Hippocampal formation (tissue), 2 donors: ENCODE measurements around the gene CLIP2.
"Not testable (repeated sequence)": the region's sequence is repeated elsewhere in the genome, so short reads cannot be mapped to it uniquely, and the experiment has no call there.

Experiments
- DNase-seq, 2 donors: peaks; one replicate each; lab custom pipeline; 2025; lab: John Stamatoyannopoulos, UW

Gene CLIP2

GRCh38 chr7:74403521-74404387 is 114.5 kb downstream of the CLIP2 start:
- DNase-seq: no peak

DNA sequence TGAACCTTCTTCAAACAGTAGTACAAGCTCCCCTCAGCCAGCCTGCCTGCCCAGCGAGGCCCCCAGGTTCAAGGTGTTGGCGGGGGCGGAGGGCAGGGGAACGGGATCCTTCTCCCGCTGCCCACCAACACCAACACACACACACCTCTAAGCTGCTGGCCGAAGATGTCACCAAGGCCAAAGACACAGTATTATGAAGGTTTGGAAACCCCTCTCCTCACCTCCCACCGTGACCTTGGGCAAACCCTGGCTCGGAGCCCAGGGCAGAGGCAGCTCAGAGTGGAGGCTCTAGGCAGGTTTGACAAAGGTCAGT is 115.1 kb downstream of the CLIP2 start:
- DNase-seq: no peak

DNA sequence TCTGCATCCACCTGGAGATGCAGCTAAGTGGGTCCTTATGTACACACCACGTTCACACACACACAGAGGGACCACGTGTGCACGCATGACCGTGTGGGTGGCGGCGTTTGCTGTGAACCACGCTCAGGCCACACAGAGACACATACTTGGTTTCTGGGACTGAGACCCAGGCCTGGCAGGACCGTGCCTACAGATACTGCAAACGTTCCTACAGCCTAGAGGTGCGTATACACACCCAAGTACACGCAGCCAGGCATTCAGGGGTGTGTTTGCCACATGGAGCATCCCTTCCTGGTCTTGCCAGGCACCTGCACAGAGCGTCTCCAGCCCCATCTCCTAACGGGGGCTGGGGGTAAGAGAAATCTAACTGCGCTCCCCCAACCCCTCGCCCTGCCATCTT is 115.5 kb downstream of the CLIP2 start:
- DNase-seq: no peak

- no peak for DNase-seq
These were observed 116.1 kb downstream of the CLIP2 start for GRCh38 chr7:74405191-74405898.

DNA sequence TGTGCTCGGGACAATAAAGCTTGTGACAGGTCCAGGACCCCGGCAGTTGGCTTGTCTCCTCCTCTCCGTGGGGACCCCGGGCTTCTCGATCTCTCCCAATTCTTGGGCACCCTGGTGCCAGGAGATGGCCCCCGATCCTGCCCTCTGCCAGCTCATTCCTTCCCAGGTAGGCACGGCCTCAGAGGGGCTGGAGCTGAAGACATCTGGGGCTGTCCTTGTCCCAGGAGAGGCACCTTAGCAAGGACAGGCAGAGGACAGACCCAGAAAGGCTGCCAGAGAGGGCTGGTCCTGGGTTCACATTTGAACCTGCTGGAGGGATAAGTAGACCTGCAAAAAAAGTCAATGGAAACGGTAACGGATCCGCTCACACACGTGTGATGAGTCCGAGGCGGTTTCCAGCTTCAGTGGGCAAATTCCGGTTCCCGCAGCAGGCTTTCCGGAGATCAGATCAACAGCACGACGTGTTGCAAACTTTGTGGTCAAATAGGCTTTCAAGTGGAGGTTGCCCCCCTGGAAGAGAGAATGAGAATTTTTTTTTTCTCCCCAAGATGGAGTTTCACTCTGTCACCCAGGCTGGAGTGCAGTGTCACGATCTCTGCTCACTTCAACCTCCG is 116.8 kb downstream of the CLIP2 start:
- DNase-seq: no peak

DNA sequence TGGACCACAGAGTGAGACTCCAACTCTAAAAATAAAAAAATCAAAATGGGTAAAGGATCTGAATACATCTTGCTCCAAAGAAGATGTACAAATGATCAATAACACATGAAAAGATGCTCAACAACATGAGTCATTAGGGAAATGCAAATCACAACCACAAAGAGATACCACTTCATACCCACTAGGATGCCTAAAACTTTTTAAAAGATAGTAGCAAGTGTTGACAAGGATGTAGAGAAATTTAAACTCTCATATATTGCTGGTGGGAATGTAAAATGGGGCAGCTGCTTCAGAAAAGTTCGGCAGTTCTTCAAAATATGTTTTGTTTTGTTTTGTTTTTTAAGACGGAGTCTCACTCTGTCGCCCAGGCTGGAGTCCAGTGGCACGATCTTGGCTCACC is 118.8 kb downstream of the CLIP2 start:
- no peak for DNase-seq

DNA sequence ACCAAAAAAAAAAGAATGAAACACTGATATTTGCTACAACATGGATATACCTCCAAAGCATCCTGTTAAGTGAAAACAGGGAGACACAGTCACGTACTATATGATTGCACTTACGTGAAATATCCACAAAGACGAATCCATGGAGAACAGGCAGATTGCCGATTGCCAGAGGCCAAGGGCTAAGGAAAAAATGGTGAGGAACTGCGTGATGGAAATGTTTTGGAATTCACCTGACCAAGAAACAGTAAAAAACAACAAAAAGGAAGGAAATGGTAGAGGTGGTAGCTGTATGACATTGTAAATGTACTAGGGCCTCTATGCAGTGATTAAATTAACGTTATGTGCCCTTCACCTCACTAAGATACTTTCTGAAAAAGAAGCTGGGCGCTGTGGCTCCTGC is 120.4 kb downstream of the CLIP2 start:
- DNase-seq: no peak

- no peak for DNase-seq
These were observed 121.6 kb downstream of the CLIP2 start for GRCh38 chr7:74410772-74411171.

DNA sequence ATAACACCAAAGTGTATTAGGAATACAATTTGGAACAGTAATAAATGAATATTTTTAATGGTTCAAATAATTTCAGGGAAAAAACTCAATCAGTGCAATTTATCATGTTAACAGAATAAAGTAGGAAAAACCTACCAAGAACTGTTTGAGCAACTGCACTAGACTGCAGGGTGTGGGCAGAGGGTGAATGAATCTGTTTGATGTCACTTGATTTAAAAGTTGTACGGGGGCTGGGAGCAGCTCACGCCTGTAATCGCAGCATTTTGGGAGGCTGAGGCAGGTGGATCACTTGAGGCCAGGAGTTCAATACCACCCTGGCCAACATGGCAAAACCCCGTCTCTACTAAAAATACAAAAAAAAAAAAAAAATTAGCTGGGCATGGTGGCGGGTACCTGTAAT is 122.4 kb downstream of the CLIP2 start:
- DNase-seq: not testable (repeated sequence)

DNA sequence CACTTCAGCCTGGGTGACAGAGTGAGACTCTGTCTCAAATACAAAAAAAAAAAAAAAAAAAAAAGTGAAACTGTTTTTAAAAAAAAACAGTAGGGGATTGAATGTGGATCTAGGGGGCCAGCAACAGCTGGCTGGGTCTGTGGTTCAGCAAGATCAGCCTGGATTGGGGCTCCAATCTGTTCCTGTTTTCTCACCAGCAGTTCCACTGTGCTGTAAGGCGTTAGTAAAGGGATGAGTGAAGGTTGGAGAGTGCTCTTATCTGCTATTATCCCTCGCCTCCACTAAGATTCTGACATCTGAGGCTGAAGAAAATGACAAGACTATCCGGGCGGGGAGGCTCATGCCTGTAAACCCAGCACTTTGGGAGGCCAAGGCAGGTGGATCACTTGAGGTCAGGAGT is 122.8 kb downstream of the CLIP2 start:
- no peak for DNase-seq

DNA sequence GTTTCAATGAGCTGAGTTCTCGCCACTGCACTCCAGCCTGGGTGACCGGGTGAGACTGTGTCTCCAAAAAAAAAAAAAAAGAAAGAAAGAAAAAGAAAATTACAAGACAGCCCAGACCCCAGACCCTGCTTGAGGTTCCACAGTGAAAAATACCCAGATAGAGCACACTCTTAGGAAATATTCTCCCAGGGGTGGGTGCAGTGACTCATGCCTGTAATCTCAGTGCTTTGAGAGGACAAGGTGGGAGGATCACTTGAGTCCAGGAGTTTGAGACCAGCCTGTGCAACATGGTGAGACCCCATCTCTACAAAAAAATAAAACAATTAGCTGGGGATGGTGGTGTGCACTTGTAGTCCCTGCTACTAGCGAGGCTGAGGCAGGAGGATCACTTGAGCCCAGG is 123.4 kb downstream of the CLIP2 start:
- DNase-seq: no peak

- DNase-seq: not testable (repeated sequence)
These were observed 125.6 kb downstream of the CLIP2 start for GRCh38 chr7:74414595-74415333.

DNA sequence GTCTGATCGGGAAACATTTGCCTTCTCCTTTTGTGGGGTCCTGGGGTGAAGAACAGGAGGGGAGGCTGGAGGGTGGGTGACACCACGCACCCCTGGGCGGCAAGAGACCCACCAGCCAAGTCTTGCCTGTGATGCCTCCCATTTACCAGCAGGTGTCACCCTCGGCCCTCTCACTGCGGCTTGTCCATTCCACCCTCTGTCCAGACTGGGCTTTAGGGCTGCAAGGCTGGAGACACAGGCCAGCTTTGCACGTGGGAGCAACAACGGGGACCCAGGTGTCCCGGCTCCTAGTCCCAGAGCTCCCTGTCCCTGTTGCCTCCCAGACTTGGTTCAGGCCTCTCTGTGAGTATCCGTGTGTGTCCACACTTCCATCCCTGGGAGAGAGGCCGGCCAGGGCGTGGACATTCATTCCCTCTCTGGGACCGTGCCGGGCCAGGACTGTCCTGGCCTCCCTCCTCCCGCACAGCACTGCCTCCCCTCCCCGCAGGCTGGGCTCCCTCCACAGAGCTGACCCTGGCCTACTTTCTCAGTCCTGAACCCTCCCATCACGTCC is 128.3 kb downstream of the CLIP2 start:
- peak; percentile 52 to 65 for DNase-seq

DNA sequence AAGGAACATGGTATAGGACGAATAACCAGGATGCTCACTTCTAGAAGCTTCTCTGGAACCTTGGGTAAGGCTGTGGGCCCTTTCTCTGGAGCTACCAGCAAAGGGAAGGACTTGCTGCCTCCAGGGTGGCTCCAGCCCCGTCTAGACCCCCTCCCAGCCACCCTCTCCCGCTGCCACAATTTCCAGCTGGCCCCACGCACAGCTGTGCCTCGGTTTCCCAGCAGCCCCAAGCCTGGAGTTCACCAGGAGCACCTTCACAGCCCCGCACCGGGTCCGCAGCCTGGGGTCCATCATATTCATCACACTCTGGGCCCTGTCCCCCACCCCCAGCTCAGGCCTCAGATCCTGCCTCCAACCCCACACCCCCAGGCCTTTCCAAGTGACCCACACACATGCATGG is 128.9 kb downstream of the CLIP2 start:
- DNase-seq: no peak

- no peak for DNase-seq
These were observed 129.3 kb downstream of the CLIP2 start for GRCh38 chr7:74418538-74418937.

GRCh38 chr7:74419232-74419631 is 130.0 kb downstream of the CLIP2 start:
- DNase-seq: not testable (repeated sequence)

DNA sequence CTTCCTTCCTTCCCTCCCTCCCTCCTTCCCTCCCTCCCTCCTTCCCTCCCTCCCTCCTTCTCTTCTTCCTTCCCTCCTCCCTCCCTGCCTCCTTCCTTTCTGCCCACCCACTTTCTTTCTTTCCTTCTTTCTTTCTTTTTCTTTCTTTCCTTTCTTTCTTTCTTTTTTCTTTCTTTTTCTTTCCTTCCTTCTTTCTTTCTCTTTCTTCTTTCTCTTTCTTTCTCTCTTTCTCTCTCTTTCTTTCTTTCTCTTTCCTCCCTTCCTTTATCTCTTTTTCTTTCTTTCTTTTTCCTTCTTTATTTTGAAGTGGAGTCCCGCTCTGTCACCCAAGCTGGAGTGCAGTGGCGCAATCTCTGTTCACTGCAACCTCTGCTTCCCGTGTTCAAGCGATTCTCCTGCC is 130.8 kb downstream of the CLIP2 start:
- no peak for DNase-seq

GRCh38 chr7:74424291-74424880 is 135.2 kb downstream of the CLIP2 start:
- DNase-seq: no peak

DNA sequence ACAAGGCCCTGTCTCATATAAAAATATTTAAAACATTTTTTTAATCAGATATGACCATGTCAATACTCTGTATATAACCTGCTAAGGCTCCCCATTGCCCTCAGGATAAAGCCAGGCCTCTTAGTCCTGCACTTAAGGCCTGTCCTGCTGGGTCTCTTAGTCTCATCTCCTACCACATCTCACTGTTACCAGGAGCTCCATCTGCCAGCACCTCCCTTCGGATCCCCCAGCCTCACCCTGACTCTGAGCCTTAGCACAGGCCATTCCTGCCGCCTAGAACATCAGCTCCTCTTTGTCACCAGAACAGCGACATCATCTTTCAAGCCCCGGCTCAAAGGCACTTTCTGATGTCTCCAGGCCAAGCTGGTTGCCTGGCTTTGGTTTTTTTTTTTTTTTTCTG is 138.8 kb downstream of the CLIP2 start:
- no peak for DNase-seq

DNA sequence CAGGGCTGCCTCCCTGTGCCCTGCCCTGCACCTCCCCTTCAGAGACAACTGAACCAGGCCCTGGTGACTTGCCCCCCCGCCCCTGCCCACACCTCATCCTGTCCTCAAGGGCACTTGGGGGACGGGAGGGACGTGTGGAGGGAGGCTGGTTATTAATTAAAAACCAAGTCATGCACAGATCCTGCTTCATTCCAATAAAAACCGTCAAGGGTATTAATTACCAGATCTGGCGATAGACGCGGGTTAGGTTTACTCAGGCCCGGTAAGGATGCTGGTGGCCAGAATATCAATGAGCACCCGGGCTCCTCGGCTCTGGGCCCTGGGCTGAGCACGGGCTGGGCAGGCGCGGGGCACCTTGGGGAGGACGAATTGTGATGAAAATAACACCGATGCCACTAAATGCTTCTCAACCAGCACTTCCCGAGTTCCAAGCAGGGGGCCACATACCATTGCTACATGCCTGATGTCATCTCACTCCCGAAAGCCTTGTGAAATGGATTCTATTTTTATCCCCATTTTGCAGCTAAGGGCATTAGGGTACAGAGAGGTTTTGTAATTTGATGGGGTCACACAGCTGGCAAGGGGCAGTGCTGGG is 140.0 kb downstream of the CLIP2 start:
- DNase-seq: no peak

DNA sequence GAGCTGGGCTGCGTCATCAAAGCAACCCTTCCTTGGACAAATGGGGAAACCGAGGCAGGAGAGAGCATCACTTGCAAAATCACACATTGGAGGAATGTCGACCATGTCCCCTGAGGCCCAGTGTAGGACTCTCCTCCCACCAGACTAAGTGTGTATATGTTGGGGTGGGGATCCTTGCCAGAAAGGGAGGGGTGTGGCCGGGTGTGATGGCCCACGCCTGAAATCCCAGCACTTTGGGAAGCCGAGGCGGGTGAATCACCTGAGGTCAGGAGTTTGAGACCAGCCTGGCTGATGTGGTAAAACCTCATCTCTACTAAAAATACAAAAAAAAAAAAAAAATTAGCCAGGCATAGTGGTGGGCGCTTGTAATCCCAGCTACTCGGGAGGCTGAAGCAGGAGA is 141.2 kb downstream of the CLIP2 start:
- not testable (repeated sequence) for DNase-seq
